Activated CD8-positive, alpha-beta memory T cell treated with anti-CD3 and anti-CD28 coated beads for 1 hour (primary cell): ENCODE measurements around the gene TLR9.

Source experiments
- DNase-seq, 2 donors: peaks; one replicate each; pipeline ENCODE4 v3.0.0-alpha.2; 2020; ENCODE audit warnings: low read depth in 1 of 2; ENCODE audit errors: extremely low read depth in 1 of 2

The TLR9 gene

DNA sequence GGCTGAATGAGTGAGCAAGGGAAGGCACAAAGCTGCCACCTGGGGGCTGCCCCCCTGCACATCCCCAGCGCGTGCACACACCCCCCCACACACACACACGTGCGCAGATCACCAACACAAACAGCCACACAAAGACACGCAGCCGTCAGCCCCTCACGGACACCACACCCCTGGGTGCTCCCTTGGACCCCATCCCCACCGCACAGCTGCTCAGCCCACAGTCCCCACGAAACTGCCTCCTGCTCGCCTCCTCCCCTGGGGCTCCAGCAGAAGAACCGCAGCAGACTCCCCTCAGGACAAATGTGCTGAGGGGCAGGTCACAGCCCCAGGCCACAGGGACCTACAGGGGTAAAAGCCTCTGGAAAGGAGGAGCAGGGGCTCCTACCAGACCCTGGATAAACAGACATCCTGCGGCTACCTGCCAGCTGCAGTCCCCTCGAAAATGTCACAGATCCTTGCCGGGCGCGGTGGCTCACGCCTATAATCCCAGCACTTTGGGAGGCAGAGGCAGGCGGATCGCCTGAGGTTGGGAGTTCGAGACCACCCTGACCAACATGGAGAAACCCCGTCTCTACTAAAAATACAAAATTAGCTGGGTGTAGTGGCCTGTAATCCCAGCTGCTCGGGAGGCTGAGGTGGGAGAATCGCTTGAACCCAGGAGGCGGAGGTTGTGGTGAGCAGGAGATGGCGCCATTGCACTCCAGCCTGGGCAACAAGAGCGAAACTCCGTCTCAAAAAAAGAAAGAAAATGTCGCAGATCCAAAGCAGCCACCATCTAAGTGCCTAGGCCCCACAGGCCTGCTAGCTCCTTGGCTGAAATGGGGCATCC is 7.0 kb upstream of the TLR9 start:
- no peak for DNase-seq

DNA sequence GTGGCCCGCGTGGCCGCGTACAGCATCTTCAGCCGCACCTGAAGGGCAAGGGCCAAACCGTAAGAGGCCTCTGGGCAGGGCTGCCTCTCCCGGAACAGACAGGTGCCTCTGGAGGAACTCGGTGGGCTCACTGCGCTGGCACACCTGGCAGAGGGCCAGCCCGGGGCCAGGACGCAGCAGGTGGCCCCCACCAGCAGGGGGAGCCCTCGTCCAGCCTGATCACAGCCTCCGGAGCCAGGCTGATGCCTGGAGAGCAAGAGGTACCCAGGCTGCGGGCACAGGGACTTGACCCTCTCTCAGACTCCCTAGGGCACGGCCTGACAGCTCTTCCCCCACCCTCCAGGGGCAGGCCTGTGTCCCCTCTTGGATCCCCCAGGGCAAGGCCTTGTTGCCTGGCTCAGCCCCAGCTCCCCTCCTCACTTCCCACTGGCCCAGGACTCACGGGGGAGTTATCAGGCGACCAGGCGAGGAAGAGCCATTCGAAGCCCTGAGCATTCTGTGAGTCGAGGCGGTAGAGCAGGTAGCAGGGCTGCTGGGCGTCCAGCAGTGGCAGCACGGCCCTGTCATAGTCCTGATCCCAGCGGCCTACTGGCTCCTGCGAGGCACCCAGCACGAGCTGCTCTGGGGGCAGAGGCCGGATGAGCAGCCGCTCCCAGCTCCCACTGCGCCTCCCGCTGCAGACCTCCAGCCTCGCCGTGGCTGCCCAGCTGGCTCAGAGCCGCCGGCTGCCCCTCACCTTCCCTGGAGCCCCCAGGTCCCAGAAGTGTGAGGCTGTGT is 6.2 kb upstream of the TLR9 start:
- peak; percentile 75 to 88 for DNase-seq

DNA sequence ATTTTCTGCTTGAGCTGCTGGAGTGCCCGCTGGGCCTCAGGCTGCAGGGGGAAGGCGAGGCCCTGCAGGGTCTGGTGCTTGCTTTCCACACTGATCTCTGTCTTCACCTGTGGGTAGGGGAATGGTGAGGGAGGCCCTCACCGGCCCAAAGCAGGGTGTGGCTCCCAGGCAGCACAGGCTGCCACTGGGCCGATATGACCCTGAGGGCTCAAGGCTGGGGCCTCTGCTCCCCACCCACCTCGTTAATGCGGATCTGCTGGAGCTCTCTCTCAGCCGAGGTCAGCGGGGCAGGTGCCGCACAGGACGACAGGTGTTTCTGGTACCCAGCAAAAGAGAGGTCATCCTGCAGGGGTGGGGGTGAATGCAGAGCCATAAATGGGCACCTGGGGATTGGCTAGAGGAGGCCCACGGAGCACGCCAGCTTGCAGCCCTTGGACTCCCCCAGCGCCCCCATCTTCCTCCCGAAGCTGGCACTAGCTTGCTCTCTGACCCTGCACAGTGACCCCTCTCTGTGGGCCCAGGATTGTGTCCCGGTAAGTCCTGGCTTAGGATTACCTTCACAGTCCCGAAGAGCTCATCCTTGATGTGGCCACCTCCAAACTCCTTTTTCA is 5.5 kb upstream of the TLR9 start:
- no peak for DNase-seq

DNA sequence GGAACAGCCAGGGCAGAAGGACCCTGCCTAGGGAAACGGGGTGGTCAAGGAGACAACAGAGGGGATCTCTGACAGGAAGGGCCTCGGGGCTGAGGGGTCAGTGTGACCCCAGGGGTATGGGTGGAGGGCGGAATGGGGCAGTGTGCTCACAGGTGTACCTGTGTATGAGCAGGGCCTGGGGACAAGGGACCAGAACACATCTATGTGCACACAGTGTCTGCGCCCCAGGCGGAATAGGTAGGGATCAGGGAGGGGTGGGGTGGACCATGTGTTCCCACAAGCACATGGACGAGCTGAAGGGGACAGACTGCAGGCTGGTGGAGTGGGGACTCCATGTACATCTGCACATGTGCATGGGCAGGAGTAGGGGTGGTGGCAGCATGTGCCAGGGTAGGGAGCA is 5.0 kb upstream of the TLR9 start:
- no peak for DNase-seq

DNA sequence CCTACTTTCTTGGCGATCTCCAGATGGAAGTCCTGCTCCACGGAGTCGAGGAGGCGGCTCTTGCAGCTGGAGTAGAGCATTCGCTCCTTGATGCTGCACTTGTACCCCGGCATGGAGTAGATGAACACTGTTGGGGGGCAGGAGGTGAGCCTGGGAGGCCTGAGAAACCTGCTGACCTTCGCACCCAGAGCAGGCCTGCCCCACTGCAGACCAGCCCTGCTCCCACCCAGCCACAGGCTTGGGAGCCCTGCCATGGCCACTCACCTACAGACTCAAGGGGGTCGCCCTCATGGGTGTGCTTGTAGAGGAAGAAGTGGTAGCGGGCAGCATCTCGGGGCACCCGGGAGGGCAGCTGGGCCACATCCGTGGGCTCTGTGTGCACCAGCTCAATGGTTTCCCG is 4.2 kb upstream of the TLR9 start:
- DNase-seq = no peak

DNA sequence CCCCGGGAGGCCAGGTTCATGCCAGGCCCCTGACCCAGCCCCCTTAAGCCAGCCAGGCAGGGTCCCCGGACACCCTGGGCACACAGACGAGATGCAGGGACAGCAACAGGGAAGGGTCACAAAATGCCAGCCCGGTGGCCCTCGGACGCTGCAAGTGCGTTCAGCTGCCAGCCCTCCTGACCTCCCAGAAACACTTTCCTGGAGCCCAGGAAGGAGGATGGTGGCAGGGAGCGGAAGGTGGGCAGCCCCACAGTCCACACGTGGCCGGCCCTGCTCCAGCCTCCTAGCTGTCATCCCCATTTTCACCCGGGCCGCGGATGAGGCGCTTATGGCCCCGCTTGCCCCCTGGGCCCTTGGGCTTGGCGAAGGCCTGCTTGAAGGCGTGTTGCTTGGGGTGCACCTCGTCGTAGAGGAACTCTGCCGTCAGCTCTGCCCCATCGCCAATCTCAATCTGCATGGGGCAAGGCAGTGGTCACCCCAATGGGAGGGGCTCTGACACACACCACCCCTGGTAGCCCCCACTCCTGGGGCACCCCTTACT is 3.4 kb upstream of the TLR9 start:
- no peak for DNase-seq

DNA sequence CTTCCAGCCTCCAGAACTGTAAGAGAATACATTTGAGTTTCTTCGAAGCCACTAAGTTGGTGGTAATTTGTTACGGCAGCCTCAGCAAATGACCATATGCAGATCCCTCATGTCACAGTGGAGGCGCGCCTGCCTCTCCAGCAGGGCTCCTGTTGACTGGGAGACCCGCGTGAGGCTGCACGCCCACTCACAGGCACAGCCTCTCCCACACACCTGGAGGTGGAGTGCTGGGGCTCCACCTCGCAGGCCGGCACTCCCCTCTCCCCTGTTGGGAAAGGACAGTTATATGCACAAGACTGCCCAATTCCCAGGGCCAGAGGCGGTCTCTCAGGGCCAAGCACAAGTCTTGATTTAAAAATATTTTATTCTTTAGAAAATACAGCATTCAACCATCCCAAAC is 2.8 kb upstream of the TLR9 start:
- no peak for DNase-seq

DNA sequence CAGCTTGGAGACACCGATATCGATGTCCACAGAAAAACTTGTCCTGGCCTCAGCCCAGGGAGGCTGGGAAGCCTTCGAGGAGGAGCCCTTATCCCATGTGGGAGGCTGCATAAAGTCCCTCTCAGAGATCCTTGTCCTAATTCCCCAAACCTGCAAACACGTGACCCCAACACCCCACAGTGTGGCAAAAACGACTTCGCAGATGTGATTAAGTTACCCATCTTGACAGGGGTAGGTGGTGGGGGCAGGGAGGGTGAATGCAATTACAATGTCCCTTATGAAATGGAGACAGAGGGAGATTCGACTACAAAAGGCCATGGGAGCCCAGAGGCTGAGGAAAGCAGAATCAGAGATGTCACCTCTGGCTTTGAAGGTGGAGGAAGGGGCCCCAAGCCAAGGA is 2.3 kb upstream of the TLR9 start:
- no peak for DNase-seq

DNA sequence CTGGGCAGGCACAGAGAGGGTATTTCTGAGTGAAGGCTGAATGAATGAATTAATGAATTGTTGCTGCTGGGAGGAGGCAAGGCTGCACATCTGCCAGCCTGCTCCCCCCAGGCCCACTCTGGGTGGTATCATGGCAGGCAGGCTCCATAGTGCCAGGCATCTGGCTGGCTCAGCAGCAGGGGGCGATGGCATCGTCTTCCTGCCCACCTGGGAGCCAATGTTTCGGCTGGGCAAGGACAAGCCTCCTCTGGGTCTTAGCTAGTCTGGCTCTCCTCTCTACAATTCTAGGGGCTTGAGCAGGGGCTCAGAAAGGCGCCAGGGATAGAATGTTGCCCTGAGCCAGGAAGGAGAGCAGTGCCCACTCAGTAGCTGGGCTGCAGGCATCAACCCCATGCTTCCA is 1.7 kb upstream of the TLR9 start:
- no peak for DNase-seq

DNA sequence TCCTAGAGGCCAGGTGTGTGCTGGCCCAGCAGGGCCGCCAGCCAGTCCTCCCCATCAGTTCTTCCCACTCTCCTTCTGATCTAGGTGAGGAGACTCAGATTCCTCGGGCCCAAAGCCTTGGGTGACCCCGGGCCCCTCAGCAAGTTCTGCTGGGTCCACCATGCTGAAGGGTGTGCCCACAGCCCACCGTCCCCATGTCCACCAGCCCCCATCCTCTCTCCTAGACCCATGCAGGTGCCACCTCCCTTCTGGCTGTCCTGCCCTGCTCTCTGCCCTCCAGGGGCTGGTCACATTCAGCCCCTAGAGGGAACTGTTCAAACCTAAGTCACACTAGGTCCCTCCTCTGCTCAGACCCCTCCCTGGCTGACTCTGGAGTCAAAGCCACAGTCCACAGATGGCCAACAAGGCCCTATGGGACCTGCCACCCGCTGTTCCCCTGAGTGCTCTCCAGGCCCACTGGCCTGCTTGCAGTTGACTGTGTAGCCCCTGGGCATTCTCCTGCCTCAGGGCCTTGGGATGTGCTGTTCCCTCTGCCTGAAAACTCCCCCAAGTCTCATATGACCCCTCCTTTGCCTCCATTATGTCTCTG is 878 bp upstream of the TLR9 start:
- no peak for DNase-seq

DNA sequence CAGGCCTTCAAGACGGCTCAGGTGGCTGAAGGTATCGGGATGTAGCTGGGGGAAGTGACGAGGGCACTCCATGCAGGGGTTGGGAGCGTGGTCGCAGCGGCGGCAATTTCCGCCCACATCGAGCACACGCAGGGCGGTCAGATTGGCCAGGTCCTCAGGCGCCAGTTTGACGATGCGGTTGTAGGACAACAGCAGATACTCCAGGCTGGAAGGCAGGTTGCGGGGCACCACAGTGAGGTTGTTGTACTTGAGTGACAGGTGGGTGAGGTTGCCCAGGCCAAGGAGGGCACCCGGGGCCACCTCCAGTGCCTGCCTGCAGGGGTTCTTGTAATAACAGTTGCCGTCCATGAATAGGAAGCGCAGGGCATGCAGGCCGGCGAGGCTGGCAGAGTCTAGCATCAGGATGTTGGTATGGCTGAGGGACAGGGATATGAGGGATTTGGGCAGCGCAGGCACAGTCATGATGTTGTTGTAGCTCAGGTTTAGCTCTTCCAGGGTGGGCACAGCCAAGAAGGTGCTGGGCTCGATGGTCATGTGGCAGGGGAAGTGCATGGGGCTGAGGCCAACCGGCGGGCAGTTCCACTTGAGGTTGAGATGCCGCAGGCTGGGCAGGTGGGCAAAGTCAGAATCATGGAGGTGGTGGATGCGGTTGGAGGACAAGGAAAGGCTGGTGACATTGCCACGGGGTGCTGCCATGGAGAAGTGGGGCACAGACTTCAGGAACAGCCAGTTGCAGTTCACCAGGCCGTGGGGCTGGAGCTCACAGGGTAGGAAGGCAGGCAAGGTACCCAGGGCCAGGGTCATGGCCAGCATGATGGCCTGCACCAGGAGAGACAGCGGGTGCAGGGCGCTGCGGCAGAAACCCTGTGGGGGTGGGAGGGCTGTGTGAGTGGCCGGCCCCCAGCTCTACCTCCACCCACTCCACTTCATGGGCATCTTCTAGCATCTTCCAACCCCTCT is 1.7 kb downstream of the TLR9 start:
- DNase-seq = no peak

DNA sequence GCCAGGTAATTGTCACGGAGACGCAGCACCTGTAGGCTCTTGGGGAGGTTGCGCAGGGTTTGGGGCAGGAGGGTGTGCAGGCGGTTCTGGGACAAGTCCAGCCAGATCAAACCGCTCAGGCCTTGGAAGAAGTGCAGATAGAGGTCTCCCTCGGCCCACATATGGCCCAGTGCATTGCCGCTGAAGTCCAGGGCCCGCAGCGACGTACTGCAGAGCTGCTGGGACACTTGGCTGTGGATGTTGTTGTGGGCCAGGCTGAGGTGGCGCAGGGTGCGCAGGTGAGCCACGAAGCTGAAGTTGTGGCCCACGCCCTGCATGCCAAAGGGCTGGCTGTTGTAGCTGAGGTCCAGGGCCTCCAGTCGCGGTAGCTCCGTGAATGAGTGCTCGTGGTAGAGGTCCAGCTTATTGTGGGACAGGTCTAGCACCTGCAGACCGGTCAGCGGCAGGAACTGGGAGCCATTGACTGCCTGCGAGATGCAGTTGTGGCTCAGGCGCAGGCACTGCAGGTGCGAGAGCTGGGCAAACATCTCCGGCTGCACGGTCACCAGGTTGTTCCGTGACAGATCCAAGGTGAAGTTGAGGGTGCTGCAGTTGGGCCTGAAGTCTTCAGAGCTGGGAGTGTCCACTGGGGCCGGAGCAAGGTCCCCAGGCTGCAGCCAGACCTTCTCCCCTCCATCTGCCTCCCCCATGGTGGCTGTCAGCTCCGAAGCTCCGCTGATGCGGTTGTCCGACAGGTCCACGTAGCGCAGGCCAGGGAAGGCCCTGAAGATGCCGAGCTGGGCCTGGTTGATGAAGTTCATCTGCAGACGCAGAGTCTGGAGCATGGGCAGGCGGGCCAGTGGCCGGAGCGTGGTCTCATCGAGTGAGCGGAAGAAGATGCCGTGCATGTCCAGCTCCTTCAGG is 2.9 kb downstream of the TLR9 start:
- no peak for DNase-seq

DNA sequence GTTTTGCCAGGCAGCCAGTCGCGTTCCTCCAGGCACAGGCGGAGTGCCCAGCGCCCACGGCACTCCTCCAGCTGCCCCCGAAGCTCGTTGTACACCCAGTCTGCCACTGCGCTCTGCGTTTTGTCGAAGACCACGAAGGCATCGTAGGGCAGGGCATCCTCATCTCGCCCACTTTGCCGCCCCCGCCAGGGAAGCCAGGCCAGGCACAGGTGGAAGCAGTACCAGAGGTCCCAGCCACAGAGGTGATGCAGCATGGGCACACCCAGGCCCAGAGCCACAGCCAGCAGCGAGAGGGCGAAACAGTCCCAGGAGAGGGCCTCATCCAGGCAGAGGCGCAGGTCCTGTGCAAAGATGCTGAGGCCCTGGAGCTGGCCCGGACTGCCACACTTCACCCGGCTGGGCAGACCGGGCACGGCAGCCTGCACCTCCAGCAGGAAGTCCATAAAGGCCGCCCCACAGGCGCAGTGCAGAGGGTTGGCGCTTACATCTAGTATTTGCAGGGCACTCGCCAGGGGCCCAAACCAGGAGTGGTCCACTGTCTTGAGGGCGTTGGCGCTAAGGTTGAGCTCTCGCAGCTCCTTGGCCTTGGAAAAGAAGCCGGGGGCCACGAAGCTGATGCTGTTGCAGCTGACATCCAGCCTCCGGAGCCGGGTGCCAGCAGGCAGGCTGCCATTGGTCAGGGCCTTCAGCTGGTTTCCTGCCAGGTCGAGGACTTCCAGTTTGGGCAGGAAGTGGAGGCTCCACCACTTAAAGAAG is 3.7 kb downstream of the TLR9 start:
- no peak for DNase-seq

DNA sequence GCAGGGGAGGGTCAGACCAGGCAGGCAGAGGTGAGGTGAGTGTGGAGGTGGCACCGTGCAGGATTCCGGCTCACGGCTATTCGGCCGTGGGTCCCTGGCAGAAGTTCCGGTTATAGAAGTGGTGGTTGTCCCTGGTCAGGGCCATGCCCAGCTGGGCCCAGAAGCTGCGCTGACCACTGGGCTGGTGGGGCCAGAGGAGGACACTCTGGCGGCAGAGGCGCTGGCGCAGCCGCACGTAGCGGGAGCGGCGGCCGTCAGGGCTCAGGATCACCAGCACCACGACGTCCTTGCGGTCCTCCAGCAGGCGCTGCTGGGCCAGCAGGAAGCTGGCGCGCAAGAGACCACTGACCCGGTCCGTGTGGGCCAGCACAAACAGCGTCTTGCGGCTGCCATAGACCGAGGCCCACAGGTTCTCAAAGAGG is 4.3 kb downstream of the TLR9 start:
- DNase-seq = no peak

DNA sequence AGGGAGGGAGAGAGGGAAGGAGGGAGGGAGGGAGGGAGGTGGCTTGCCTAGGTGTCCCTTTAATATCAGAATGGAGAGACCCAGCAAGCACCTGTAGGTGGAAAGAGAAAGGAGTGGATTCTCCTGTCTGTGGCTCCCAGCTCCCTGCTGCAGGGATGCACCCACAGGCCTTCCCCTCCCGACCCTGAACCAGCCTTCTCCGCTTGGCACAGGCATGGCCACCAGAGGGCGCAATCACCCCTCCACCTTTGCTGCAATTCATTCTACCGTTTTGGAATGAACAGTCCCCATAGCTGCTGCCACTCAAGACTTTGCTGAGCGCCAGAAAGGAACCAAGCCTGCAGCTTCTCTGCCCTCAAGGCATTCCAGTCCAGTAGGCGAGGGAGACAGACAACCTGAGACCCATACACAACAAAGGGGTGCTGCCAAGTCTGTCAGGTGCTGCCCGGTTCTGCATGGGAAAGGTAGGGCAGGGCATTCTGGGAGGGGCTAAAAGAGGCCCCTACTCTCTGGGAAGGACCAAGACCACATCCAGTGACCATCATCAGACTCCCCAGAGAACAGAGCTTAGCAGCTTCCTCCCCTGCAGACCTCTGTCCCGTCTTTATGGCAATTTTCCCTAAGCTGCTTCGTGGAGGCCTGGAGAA is 4.9 kb downstream of the TLR9 start:
- peak; percentile 82 to 83 for DNase-seq

DNA sequence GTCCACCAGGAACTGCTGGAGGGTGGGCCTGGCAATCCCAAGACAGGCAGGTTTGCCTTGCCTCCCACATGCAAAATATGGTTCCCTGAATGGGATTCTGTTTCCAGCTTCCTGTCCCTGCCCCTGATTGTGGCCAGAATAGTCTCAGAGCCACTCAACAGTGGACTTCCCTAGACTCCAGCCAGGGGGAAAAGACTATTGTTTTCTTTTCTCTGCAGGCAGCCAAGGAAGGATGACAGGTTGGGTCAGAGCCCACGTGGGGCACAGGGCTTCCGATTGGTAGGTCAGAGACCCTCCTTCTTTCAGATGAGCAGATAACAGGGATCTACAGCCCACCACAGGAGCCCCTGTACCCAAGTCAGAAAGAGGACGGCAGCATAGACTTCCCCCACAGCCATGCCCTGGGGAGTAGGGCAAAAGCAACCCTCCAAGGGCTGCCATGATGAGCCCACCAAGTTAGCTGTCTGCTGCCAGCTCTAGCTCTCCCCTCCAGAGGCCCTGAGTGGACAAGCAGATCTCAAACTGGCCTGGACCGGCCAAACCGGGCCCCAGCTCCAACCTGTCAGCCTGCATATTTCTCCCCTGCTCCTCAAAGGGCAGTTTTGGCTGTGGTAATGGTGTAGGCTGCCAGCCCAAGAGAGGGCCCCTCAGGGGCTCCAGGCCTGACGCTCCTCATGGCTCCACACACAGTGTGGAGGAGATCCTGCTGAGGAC is 6.4 kb downstream of the TLR9 start:
- no peak for DNase-seq

DNA sequence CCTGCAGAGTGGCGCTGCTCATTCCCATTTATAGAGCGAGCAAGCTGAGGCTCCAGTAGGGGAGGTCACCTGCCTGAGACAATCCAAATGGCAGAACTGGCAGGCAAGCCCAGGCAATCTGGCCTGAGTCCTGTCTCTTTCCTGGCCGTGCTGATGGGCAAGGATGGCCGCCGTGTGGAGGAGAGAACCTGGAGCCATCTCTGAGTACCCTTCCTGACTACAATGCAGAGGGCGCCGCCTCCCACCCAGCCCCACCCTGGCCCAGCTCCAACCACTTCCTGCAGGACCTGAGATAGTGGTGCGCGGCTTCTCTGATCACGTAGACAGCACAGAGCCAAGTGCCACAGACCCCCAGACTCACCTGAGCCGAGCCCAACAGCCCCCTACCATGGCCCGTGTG is 7.0 kb downstream of the TLR9 start:
- DNase-seq = no peak
